ENCODE measurements around the gene TNFSF11. TPM values are rescaled to one million over a fixed set of nuclear protein-coding genes. Genes with fewer than 3 reads are reported as not detected.

TNFSF11 gene
- total and polyA plus RNA-seq, 2 donors (not counting 3 experiments of a cell fraction or from before 2014, with no cell fraction given), result not detected

GRCh38 chr13:42607546-42607945, 33.6 kb downstream of the TNFSF11 start:
- H3K27me3 ChIP-seq (ENCODE audit: control insufficient read depth in 2 of 2, insufficient read depth in 2 of 2, low read length in 2 of 2), result peaks cover 5% of the 10 kb centered on the region in 2 experiments
- FAIRE-seq, result no peak
- H3K27ac ChIP-seq (ENCODE audit: insufficient read depth, low read depth, low read length), result no peak overlapping the region
- no peaks in the 10 kb centered on the region for H3K79me2 ChIP-seq (ENCODE audit: control insufficient read depth, insufficient read depth, low read length)
- no peak overlapping the region for H3K4me3 ChIP-seq (replicated peaks in 1 of 3; ENCODE audit: insufficient read depth in 1 of 3, low read depth in 1 of 3, low read length in 3 of 3)
- H3K4me1 ChIP-seq (ENCODE audit: control insufficient read depth, extremely low read depth, insufficient read depth, low read length), result no peaks in the 10 kb centered on the region
- TF ChIP-seq, protein P1, sequence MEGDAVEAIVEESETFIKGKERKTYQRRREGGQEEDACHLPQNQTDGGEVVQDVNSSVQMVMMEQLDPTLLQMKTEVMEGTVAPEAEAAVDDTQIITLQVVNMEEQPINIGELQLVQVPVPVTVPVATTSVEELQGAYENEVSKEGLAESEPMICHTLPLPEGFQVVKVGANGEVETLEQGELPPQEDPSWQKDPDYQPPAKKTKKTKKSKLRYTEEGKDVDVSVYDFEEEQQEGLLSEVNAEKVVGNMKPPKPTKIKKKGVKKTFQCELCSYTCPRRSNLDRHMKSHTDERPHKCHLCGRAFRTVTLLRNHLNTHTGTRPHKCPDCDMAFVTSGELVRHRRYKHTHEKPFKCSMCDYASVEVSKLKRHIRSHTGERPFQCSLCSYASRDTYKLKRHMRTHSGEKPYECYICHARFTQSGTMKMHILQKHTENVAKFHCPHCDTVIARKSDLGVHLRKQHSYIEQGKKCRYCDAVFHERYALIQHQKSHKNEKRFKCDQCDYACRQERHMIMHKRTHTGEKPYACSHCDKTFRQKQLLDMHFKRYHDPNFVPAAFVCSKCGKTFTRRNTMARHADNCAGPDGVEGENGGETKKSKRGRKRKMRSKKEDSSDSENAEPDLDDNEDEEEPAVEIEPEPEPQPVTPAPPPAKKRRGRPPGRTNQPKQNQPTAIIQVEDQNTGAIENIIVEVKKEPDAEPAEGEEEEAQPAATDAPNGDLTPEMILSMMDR (IDR thresholded peaks at IDR 0.05; ENCODE audit: extremely low read depth in 1 of 2, insufficient read depth in 1 of 2, low read depth in 1 of 2, low read length in 2 of 2), result no peak
- TF ChIP-seq GATA2 (IDR thresholded peaks at IDR 0.05; ENCODE audit: insufficient read depth, insufficient read length, low read depth, low read length), result no peak
- TF ChIP-seq MYC (IDR thresholded peaks at IDR 0.05; ENCODE audit: low read depth, low read length), result no peak
- no peak for TF ChIP-seq FOS (IDR thresholded peaks at IDR 0.05; ENCODE audit: borderline replicate concordance, insufficient read depth, low read length)
- TF ChIP-seq EZH2 (IDR thresholded peaks at IDR 0.05; ENCODE audit: borderline replicate concordance, low read depth, low read length, severe bottlenecking), result no peak
- ChIA-PET CTCF (no interaction called here), POLR2A (no interaction called here)
- H3K4me2 ChIP-seq (ENCODE audit: insufficient read depth, low read length), result no peak overlapping the region
- no peak overlapping the region for H3K9ac ChIP-seq (replicated peaks; ENCODE audit: extremely low read depth, insufficient read depth, low read length)
- no peaks in the 10 kb centered on the region for H3K9me1 ChIP-seq (replicated peaks; ENCODE audit: control insufficient read depth, extremely low read depth, insufficient read depth, low read length)
- intact Hi-C loops (cut with micrococcal nuclease), result no loop called here
- dilution Hi-C loops (cut with MboI; ENCODE audit: extremely low pct_ligation_motif_present, low sequenced_read_pairs), result no loop called here
- no peaks in the 10 kb centered on the region for H3K9me3 ChIP-seq (replicated peaks; ENCODE audit: control insufficient read depth, insufficient read depth, low read length)
- no peak overlapping the region for H2AFZ ChIP-seq (ENCODE audit: low read depth, low read length)
- H4K20me1 ChIP-seq (replicated peaks; ENCODE audit: control insufficient read depth, extremely low read depth, insufficient read depth, low read length), result no peaks in the 10 kb centered on the region
- BruUV-seq (replicated peaks), result no TSS peak
- H3K36me3 ChIP-seq (ENCODE audit: control insufficient read depth in 2 of 2, extremely low read depth in 1 of 2, insufficient read depth in 2 of 2, low read length in 2 of 2), result no peaks in the 10 kb centered on the region
- DNase-seq (ENCODE audit: low read depth, low spot score), result no peak

GRCh38 chr13:42610649-42611048, 36.7 kb downstream of the TNFSF11 start:
- POLR2A ChIA-PET, result no interaction called here
- Histone ChIP-seq H3K9me3 (replicated peaks; ENCODE audit: control insufficient read depth, insufficient read depth, low read length) (no peaks in the 10 kb centered on the region), H3K27ac (ENCODE audit: insufficient read depth, low read depth, low read length) (no peak overlapping the region), H3K4me3 (replicated peaks in 1 of 3; ENCODE audit: insufficient read depth in 1 of 3, low read depth in 1 of 3, low read length in 3 of 3) (no peak overlapping the region), H3K79me2 (ENCODE audit: control insufficient read depth, insufficient read depth, low read length) (no peaks in the 10 kb centered on the region), H3K4me1 (ENCODE audit: control insufficient read depth, extremely low read depth, insufficient read depth, low read length) (no peaks in the 10 kb centered on the region), H3K4me2 (ENCODE audit: insufficient read depth, low read length) (no peak overlapping the region), H3K27me3 (ENCODE audit: control insufficient read depth in 2 of 2, insufficient read depth in 2 of 2, low read length in 2 of 2) (peaks cover 2% of the 10 kb centered on the region in 2 experiments), H3K36me3 (ENCODE audit: control insufficient read depth in 2 of 2, extremely low read depth in 1 of 2, insufficient read depth in 2 of 2, low read length in 2 of 2) (no peaks in the 10 kb centered on the region), H3K9me1 (replicated peaks; ENCODE audit: control insufficient read depth, extremely low read depth, insufficient read depth, low read length) (no peaks in the 10 kb centered on the region), H3K9ac (replicated peaks; ENCODE audit: extremely low read depth, insufficient read depth, low read length) (no peak overlapping the region), H4K20me1 (replicated peaks; ENCODE audit: control insufficient read depth, extremely low read depth, insufficient read depth, low read length) (no peaks in the 10 kb centered on the region), H2AFZ (ENCODE audit: low read depth, low read length) (no peak overlapping the region)
- DNase-seq (ENCODE audit: low read depth, low spot score) (no peak), FAIRE-seq (no peak)
- dilution Hi-C loops (cut with MboI; ENCODE audit: extremely low pct_ligation_motif_present, low sequenced_read_pairs) (no loop called here), intact Hi-C loops (cut with micrococcal nuclease) (no loop called here)
- no TSS peak for BruUV-seq (replicated peaks)
- CTCF ChIA-PET, result interaction anchor here (1.7 kb wide), 1 partner anchor 15 kb away, joined by 4 read pairs; no protein-coding TSS in a partner anchor
- TF ChIP-seq GATA2 (IDR thresholded peaks at IDR 0.05; ENCODE audit: insufficient read depth, insufficient read length, low read depth, low read length), result no peak
- TF ChIP-seq MAX (IDR thresholded peaks at IDR 0.05; ENCODE audit: insufficient read depth, insufficient read length), result no peak
- no peak for TF ChIP-seq EZH2 (IDR thresholded peaks at IDR 0.05; ENCODE audit: borderline replicate concordance, low read depth, low read length, severe bottlenecking)
